Activated B cell treated with CpG ODN at 0.5 μM for 24 hours (primary cell): Measurements from ENCODE around the gene RPL27A. TPM values are rescaled to one million over a fixed set of nuclear protein-coding genes. Genes with fewer than 3 reads are reported as not detected.

ENCODE experiments used
- ATAC-seq: fragments of 200-7000 bp; cut with Tn5 transposase; one replicate; pipeline ENCODE4 v1.10.0; 2021; ENCODE audit warnings: low read depth, mild to moderate bottlenecking, moderate library complexity
- CTCF ChIA-PET: fragments of 350-600 bp; sonication (Branson Sonifier 250); formaldehyde crosslinking; loops from one replicate; lab custom pipeline; 2021; ENCODE audit warnings: antibody characterized with exemption; lab: Charles Lee
- POLR2A ChIA-PET: fragments of 350-600 bp; sonication (Branson Sonifier 250); formaldehyde crosslinking; loops from one replicate; lab custom pipeline; 2021; ENCODE audit warnings: antibody characterized with exemption; lab: Charles Lee
- DNase-seq: peaks from one replicate; pipeline ENCODE4 v3.0.0; 2022
- H3K27ac Mint-ChIP-seq: one replicate; pipeline ENCODE4 v1.8.0; 2020; ENCODE audit warnings: mixed read lengths
- H3K27me3 Mint-ChIP-seq: one replicate; pipeline ENCODE4 v1.8.0; 2021; ENCODE audit warnings: mixed read lengths
- H3K36me3 Mint-ChIP-seq: one replicate; pipeline ENCODE4 v1.8.0; 2021; ENCODE audit warnings: low read depth, mixed read lengths
- H3K4me1 Mint-ChIP-seq: one replicate; pipeline ENCODE4 v1.8.0; 2021; ENCODE audit warnings: mixed read lengths
- H3K4me3 Mint-ChIP-seq: one replicate; pipeline ENCODE4 v1.8.0; 2020; ENCODE audit warnings: mild to moderate bottlenecking, mixed read lengths
- H3K9me3 Mint-ChIP-seq: one replicate; pipeline ENCODE4 v1.8.0; 2020; ENCODE audit warnings: mixed read lengths
- intact Hi-C: fragments of 100-400 bp; cut with micrococcal nuclease; formaldehyde crosslinking; loops from one replicate; pipeline ENCODE4 v1.15.1; 2024
- total RNA-seq: library from RNA; stranded (reverse); gene quantifications from 2 replicates; pipeline ENCODE4 v1.2.3, GENCODE V29; 2022
- TF ChIP-seq, protein P1 (sequence below): fragments of 200-600 bp; IDR thresholded peaks from one replicate; pipeline ENCODE4 v1.8.0; 2022; ENCODE audit warnings: antibody characterized with exemption, mild to moderate bottlenecking

The RPL27A gene
- total RNA-seq, 1 donor from 2014 or later = 1,592 TPM

DNA sequence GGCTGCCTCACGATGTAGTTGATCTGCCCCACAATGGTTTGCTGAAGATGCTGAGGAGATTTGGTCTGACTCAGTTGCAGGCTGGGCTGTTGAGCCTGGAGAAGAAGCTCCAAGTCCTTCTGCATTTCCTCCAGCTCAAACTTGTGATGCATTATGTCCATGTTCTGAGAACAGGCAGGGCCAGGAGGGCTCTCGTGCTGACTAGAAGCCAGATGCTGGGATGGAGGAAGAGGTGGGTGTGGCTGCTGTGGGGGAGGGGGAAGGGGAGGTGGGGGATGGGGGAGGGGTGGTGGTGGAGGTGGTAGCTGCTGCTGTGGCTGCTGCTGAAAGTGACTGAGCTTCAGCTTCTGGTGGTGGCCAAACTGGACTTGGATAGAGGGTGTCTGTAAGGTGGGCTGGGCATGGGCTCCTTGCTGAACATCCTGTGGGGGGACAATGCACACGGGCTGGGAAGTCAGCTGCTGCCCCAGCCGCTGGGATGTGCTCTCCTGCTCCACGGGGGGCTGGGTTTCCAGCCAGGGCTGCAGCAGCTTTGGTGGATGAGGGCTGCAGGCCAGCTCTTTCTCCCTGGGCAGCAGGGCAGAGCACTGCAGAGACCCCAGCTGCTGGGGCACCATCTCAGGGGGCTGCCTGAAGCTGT, 42.2 kb upstream of the RPL27A start:
- Mint-ChIP-seq H3K36me3 (peaks cover 53% of the 10 kb centered on the region), H3K27ac (no peak overlapping the region), H3K27me3 (no peaks in the 10 kb centered on the region), H3K4me3 (no peak overlapping the region), H3K4me1 (no peaks in the 10 kb centered on the region), H3K9me3 (peaks cover 2% of the 10 kb centered on the region)
- ATAC-seq (no peak), DNase-seq (no peak)
- CTCF ChIA-PET = no interaction called here
- TF ChIP-seq, protein P1, sequence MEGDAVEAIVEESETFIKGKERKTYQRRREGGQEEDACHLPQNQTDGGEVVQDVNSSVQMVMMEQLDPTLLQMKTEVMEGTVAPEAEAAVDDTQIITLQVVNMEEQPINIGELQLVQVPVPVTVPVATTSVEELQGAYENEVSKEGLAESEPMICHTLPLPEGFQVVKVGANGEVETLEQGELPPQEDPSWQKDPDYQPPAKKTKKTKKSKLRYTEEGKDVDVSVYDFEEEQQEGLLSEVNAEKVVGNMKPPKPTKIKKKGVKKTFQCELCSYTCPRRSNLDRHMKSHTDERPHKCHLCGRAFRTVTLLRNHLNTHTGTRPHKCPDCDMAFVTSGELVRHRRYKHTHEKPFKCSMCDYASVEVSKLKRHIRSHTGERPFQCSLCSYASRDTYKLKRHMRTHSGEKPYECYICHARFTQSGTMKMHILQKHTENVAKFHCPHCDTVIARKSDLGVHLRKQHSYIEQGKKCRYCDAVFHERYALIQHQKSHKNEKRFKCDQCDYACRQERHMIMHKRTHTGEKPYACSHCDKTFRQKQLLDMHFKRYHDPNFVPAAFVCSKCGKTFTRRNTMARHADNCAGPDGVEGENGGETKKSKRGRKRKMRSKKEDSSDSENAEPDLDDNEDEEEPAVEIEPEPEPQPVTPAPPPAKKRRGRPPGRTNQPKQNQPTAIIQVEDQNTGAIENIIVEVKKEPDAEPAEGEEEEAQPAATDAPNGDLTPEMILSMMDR = no peak
- intact Hi-C loops = no loop called here
- POLR2A ChIA-PET = no interaction called here

DNA sequence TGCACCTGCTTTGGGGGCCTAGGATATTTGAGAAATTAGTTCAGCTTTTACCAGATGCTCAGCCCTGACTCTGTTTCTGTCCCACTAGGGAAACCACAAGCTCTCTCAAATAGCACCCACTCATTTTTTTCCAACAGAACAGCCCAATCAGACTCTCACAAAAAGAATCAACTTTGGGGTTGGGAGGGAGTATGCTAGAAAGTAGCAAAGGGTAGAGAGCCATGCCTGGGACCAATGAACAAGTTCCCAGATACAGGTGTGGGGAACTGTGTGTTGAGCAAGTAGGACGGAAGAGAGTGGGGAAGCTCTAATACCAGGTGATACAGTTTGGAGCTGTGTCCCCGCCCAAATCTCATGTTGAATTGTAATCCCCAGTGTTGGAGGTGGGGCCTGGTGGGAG, 41.3 kb upstream of the RPL27A start:
- Mint-ChIP-seq H3K27ac (no peak overlapping the region), H3K4me1 (no peaks in the 10 kb centered on the region), H3K27me3 (no peaks in the 10 kb centered on the region), H3K4me3 (no peak overlapping the region), H3K9me3 (peaks cover 2% of the 10 kb centered on the region), H3K36me3 (peaks cover 46% of the 10 kb centered on the region)
- intact Hi-C loops = no loop called here
- no peak for ATAC-seq
- POLR2A ChIA-PET = interaction anchor here (1.0 kb wide), 1 partner anchor 47 kb away, joined by 3 read pairs; no protein-coding TSS in a partner anchor
- TF ChIP-seq, protein P1 = no peak
- CTCF ChIA-PET = no interaction called here
- no peak for DNase-seq

DNA sequence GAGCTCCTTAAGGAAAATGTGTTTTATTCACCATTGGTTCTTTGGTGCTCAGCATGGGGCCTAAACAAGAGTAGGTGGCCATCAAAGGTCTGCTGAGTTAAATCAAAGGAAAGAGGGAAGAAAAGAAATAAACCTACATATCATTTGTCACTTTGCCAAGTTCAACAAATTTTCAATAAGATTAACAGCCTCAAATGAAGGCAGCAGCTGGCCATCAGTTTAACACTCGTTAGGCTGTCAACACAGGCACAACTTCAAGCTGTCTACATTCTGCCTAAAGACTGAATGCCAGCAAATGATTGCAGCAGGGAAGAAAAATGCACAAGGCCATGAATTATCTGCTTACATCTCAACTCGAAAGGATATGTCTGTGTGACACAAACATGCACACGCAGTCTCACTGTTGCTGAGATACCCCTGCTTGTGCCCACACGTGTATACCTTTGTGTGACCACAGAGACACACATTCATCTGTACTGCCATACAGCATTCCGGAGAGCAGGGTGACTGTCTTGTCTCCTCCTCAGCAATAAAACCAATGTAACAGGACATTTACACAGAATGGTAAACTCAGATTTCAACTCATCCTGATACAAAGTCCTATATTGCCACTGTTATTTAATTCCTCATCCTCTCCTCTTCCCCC, 40.3 kb upstream of the RPL27A start:
- H3K4me3 Mint-ChIP-seq = no peak overlapping the region
- H3K36me3 Mint-ChIP-seq = peaks cover 40% of the 10 kb centered on the region
- ChIA-PET CTCF (no interaction called here), POLR2A (interaction anchor here (1.0 kb wide), 1 partner anchor 46 kb away, joined by 3 read pairs; no protein-coding TSS in a partner anchor)
- H3K27ac Mint-ChIP-seq = no peak overlapping the region
- no peaks in the 10 kb centered on the region for H3K4me1 Mint-ChIP-seq
- no peak for DNase-seq
- H3K27me3 Mint-ChIP-seq = no peaks in the 10 kb centered on the region
- intact Hi-C loops = no loop called here
- TF ChIP-seq, protein P1 = no peak
- ATAC-seq = no peak
- H3K9me3 Mint-ChIP-seq = no peaks in the 10 kb centered on the region

DNA sequence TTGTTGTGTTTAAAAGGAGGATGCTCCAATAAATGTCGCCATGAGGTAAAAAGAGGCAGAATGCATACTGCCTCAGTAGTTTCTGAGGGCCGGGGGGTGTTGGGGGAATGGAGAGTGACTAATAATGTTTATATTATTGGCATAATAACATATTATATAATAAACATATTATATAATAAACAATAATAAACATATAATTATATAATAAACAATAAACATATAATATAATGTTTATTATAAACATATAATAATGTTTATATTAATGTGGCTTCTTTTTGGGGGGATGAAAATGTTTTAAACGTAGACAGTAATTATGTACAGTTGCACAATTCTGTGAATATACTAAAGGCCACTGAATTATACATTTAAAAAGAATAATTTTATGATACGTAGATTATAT, 35.7 kb upstream of the RPL27A start:
- H3K9me3 Mint-ChIP-seq = no peaks in the 10 kb centered on the region
- peaks cover 33% of the 10 kb centered on the region for H3K36me3 Mint-ChIP-seq
- H3K4me1 Mint-ChIP-seq = no peaks in the 10 kb centered on the region
- CTCF ChIA-PET = no interaction called here
- no peak for DNase-seq
- no peak for ATAC-seq
- intact Hi-C loops = no loop called here
- TF ChIP-seq, protein P1 = no peak
- H3K27me3 Mint-ChIP-seq = no peaks in the 10 kb centered on the region
- POLR2A ChIA-PET = no interaction called here
- H3K27ac Mint-ChIP-seq = no peak overlapping the region
- no peak overlapping the region for H3K4me3 Mint-ChIP-seq

DNA sequence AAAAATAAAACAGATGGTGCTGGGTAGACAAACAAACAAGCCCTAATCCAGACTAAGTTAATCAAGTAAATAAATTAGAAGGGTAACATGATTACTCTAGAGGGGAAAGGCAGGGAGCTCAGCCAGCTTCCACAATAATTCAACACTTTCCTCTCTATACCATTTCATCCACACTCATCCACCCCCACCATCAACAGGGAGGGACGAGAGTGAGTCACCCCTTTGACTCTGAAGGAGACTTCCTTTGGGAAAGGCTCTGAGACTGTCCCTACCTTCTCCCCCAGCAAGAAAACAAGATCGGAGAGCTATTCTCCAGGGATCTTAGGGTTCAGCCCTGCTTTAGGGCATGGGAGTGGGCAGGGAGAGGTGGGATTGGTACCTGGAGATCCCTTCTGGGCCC, 33.2 kb upstream of the RPL27A start:
- DNase-seq (no peak), ATAC-seq (no peak)
- intact Hi-C loops = no loop called here
- TF ChIP-seq, protein P1 = no peak
- ChIA-PET POLR2A (no interaction called here), CTCF (no interaction called here)
- H3K9me3 Mint-ChIP-seq = no peaks in the 10 kb centered on the region
- H3K27me3 Mint-ChIP-seq = no peaks in the 10 kb centered on the region
- H3K4me1 Mint-ChIP-seq = no peaks in the 10 kb centered on the region
- no peak overlapping the region for H3K4me3 Mint-ChIP-seq
- peaks cover 27% of the 10 kb centered on the region for H3K36me3 Mint-ChIP-seq
- no peak overlapping the region for H3K27ac Mint-ChIP-seq
